Prostate gland (tissue), 2 donors: Measurements from ENCODE around the gene CCL26. TPM values are rescaled to one million over a fixed set of nuclear protein-coding genes. Genes with fewer than 3 reads are reported as not detected.
A peak's percentile ranks its signal among the peaks of the same experiment; 100 is the strongest.
"Not testable (repeated sequence)": the region's sequence is repeated elsewhere in the genome, so short reads cannot be mapped to it uniquely, and the experiment has no call there.

ENCODE experiments used
- DNase-seq: peaks from one replicate; pipeline ENCODE4 v3.0.0-alpha.2; 2019; ENCODE audit warnings: low spot score
- H3K27ac ChIP-seq, 2 donors: fragments of 200-600 bp; sonication (generic); 2 replicates each; pipeline ENCODE4 v1.5.1; 2017 to 2019
- H3K27me3 ChIP-seq: fragments of 200-600 bp; sonication (generic); replicated peaks from 2 replicates; pipeline ENCODE4 v1.5.1; 2019; ENCODE audit not compliant: insufficient read depth
- H3K36me3 ChIP-seq, 2 donors: fragments of 200-600 bp; sonication (generic); 1 replicate in 1 of 2; 2 replicates in 1 of 2; pipeline versions ENCODE4 v1.5.1 to v1.8.1; 2017 to 2019
- H3K4me1 ChIP-seq: fragments of 200-600 bp; sonication (generic); replicated peaks from 2 replicates; pipeline ENCODE4 v1.5.1; 2019
- H3K4me3 ChIP-seq, 2 donors: fragments of 200-600 bp; sonication (generic); 2 replicates each; pipeline ENCODE4 v1.5.1; 2017 to 2019
- H3K9me3 ChIP-seq: fragments of 200-600 bp; sonication (generic); 2 replicates; pipeline ENCODE4 v1.5.1; 2017
- POLR2A ChIP-seq: fragments of 450-650 bp; IDR thresholded peaks from one replicate; pipeline ENCODE4 v1.6.1; 2016; ENCODE audit warnings: antibody characterized with exemption, mild to moderate bottlenecking
- POLR2AphosphoS5 ChIP-seq: sonication (generic); formaldehyde crosslinking; IDR thresholded peaks from one replicate; pipeline ENCODE4 v1.6.1; 2017; ENCODE audit warnings: antibody characterized with exemption
- WGBS: methylation state at CpG from one replicate; pipeline ENCODE4 v1.1.5; 2018; 5-methylcytosine and 5-hydroxymethylcytosine counted together
- intact Hi-C: fragments of 100-400 bp; cut with DNase I; formaldehyde crosslinking; loops from one replicate; pipeline ENCODE4 v1.14.2; 2022
- total RNA-seq, 2 donors: library from RNA; depleted of rRNA; stranded (reverse); fragments of >200 nt; gene quantifications; one replicate each; pipeline ENCODE4 v1.1.0, GENCODE V29; 2016
- TF ChIP-seq, protein P1 (sequence below), 4 experiments: fragments of 200-600 bp in 2 of 4; fragments of 450-650 bp in 2 of 4; sonication (generic) in 2 of 4; IDR thresholded peaks; 1 replicate in 3 of 4; 2 replicates in 1 of 4; pipeline ENCODE4 v1.5.1; 2016 to 2019; ENCODE audit warnings: antibody characterized with exemption in 4 of 4, mild to moderate bottlenecking in 2 of 4, moderate library complexity in 2 of 4

Gene CCL26
- total RNA-seq, 2 donors from 2014 or later = not detected

DNA sequence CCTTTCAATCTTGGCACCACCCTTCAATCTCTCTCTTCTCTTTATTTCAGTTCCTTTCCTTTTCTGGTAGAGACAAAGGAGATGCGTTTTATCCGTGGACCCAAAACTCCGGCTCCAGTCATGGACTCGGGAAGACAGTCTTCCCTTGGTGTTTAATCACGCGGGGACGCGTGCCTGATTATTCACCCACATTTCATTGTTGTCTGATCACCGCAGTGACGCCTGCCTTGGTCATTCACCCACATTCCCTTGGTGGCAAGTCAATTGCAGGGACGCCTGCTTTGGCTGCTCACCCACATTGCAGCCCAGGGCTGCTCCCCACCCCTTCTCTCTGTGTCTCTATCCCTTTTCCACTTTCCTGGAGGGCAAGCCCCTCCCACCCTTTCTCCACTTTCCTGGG, 7.5 kb upstream of the CCL26 start:
- H3K27ac ChIP-seq, intact Hi-C loops, H3K27me3 ChIP-seq, H3K36me3 ChIP-seq, H3K4me1 ChIP-seq, H3K4me3 ChIP-seq, DNase-seq, H3K9me3 ChIP-seq: not testable (repeated sequence)
- WGBS = 56% methylated on average over 11 of the region's 11 CpGs

DNA sequence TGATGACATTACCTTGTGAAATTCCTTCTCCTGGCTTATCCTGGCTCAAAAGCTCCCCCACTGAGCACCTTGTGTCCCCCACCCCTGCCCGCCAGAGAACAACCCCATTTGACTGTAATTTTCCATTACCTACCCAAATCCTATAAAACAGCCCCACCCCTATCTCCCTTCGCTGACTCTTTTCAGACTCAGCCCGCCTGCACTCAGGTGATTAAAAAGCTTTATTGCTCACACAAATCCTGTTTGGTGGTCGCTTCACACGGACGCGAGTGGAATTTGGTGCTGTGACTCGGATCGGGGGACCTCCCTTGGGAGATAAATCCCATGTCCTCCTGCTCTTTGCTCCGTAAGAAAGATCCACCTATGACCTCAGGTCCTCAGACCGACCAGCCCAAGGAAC, 7.0 kb upstream of the CCL26 start:
- intact Hi-C loops = not testable (repeated sequence)

DNA sequence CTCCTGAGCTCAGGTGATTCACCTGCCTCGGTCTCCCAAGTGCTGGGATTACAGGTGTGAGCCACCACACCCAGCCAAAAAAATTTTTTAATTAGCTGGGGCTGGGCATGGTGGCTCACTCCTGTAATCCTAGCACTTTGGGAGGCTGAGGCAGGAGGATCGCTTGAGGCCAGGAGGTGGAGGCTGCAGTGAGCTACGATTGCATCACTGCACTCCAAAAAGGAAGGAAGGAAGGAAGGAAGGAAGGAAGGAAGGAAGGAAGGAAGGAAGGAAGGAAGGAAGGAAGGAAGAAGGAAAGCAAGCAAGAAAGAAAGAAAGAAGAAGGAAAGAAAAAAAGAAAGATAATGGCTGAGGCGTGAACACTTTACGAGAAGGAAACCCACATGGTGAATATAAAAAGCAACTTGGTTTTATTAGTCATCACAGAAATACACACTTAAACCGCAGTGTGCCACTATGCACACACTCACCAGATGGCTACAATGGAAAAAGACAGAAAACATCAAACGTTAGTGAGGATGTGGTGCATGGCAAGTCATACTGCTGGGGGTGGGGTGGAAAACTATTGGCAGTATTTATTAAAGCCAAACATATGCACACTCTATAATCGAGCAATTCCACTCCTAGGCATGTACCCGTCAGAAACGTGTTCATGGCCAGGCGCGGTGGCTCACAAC, 4.4 kb upstream of the CCL26 start:
- H3K27ac ChIP-seq = no peak overlapping the region
- TF ChIP-seq, protein P1, sequence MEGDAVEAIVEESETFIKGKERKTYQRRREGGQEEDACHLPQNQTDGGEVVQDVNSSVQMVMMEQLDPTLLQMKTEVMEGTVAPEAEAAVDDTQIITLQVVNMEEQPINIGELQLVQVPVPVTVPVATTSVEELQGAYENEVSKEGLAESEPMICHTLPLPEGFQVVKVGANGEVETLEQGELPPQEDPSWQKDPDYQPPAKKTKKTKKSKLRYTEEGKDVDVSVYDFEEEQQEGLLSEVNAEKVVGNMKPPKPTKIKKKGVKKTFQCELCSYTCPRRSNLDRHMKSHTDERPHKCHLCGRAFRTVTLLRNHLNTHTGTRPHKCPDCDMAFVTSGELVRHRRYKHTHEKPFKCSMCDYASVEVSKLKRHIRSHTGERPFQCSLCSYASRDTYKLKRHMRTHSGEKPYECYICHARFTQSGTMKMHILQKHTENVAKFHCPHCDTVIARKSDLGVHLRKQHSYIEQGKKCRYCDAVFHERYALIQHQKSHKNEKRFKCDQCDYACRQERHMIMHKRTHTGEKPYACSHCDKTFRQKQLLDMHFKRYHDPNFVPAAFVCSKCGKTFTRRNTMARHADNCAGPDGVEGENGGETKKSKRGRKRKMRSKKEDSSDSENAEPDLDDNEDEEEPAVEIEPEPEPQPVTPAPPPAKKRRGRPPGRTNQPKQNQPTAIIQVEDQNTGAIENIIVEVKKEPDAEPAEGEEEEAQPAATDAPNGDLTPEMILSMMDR (IDR thresholded peaks at IDR 0.05) = peak in 1 of 4 experiments; percentile 8
- TF ChIP-seq POLR2A = no peak
- H3K9me3 ChIP-seq = no peaks in the 10 kb centered on the region
- 58% methylated on average over 12 of the region's 12 CpGs for WGBS
- no peak overlapping the region for H3K4me3 ChIP-seq
- intact Hi-C loops = no loop called here
- H3K27me3 ChIP-seq = no peaks in the 10 kb centered on the region
- no peaks in the 10 kb centered on the region for H3K36me3 ChIP-seq
- H3K4me1 ChIP-seq = no peaks in the 10 kb centered on the region
- DNase-seq = no peak

More for the DNA sequence above, 7.0 kb upstream of the CCL26 start:
- H3K36me3 ChIP-seq, H3K4me1 ChIP-seq, H3K27ac ChIP-seq, H3K9me3 ChIP-seq, H3K27me3 ChIP-seq, H3K4me3 ChIP-seq, DNase-seq: not testable (repeated sequence)
- 43% methylated on average over 11 of the region's 11 CpGs for WGBS

DNA sequence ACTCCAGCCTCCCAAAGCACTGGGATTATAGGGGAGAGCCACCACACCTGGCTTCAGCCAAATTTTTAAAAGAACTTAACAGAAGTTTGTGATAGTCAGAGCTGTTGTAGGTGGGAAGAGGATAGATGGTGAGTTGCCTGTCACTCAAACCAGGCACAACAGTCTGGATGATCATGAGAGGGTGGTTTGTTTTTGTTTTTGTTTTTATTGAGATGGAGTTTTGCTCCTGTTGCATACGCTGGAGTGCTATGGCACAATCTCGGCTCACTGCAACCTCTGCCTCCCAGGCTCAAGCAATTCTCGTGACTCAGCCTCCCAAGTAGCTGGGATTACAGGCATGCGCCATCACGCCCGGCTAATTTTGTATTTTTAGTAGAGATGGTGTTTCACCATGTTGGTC, 1.9 kb upstream of the CCL26 start:
- intact Hi-C loops = not testable (repeated sequence)
- WGBS = 93% methylated on average over 6 of the region's 6 CpGs

DNA sequence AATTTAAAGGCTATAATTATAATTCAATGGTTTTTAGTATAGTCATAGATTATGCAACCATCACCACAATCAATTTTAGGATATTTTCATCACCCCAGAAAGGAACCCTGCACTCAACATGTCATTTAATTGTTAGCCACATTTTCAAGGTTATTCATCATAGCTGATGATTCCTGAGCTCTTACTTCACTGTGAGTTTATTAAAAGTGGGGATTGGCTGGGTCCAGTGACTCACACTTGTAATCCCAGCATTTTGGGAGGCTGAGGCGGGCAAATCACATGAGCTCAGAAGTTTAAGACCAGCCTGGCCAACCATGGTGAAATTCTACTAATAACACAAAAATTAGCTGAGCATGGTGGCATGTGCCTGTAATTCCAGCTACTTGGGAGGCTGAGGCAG, 787 bp downstream of the CCL26 start:
- no peak for DNase-seq
- H3K4me3 ChIP-seq = no peak overlapping the region
- H3K4me1 ChIP-seq = no peaks in the 10 kb centered on the region
- no peak overlapping the region for H3K27ac ChIP-seq
- no peaks in the 10 kb centered on the region for H3K9me3 ChIP-seq
- intact Hi-C loops = no loop called here
- no peaks in the 10 kb centered on the region for H3K27me3 ChIP-seq
- H3K36me3 ChIP-seq = no peaks in the 10 kb centered on the region
- TF ChIP-seq POLR2A = no peak
- TF ChIP-seq, protein P1 (IDR thresholded peaks at IDR 0.05) = no peak
- TF ChIP-seq POLR2AphosphoS5 = no peak
- 100% methylated on average over 1 of the region's 1 CpG for WGBS

More for the DNA sequence above, 1.9 kb upstream of the CCL26 start:
- not testable (repeated sequence) for H3K9me3 ChIP-seq, H3K4me3 ChIP-seq, DNase-seq, H3K4me1 ChIP-seq, H3K36me3 ChIP-seq, H3K27me3 ChIP-seq, H3K27ac ChIP-seq

DNA sequence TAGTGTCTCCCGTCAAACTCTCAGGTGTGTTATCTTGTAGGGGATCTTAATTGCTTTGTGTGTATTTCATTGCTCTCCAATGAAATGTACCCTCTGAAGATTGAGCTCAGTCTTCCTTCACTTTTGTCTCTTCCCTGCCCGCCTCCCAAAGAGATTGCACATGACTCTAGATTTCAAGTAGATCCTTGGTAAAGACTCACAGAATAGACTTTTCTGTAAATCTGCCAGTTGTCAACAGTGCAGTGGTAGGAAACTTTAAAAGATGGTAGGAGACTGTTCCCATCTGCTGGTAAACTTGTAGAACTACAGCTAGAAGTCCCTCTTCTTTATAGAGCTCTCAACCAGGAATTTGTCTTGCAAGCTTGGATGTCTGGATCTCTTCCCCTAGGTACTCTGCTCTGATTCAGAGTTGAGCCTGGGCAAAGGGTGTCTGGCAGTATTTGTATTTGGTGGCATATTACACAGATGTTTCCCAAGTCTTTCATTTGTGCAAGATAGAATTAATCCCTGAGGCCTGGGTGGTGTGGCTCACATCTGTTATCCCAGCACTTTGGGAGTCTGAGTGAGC, 9.6 kb downstream of the CCL26 start:
- WGBS = 2% methylated on average over 2 of the region's 2 CpGs

DNA sequence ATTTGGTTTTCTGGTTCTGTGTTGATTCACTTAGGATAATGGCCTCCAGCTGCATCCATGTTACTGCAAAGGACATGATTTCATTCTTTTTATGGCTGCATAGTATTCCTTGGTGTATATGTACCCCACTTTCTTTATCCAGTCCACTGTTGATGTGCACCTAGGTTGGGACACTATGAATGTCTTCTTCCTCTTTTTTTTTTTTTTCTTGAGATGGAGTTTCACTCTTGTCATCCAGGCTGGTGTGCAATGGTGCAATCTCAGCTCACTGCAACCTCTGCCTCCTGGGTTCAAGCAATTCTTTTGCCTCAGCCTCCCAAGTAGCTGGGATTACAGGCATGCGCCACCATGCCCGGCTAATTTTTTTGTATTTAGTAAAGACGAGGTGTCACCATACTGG, 10.2 kb downstream of the CCL26 start:
- H3K9me3 ChIP-seq, H3K27ac ChIP-seq, H3K27me3 ChIP-seq, intact Hi-C loops, DNase-seq, H3K4me1 ChIP-seq, H3K4me3 ChIP-seq, H3K36me3 ChIP-seq: not testable (repeated sequence)
- WGBS = 53% methylated on average over 3 of the region's 3 CpGs

More for the DNA sequence above, 9.6 kb downstream of the CCL26 start:
- no peak for TF ChIP-seq POLR2A
- peak; percentile 39 for TF ChIP-seq POLR2AphosphoS5
- TF ChIP-seq, protein P1 (IDR thresholded peaks at IDR 0.05) = peak in 3 of 4 experiments; percentile 44 to 78 (median 65)
- no peak overlapping the region for H3K4me3 ChIP-seq
- no peaks in the 10 kb centered on the region for H3K36me3 ChIP-seq
- no peak overlapping the region for H3K27ac ChIP-seq
- H3K4me1 ChIP-seq = no peaks in the 10 kb centered on the region
- no peak for DNase-seq
- intact Hi-C loops = no loop called here
- H3K9me3 ChIP-seq = no peaks in the 10 kb centered on the region
- no peaks in the 10 kb centered on the region for H3K27me3 ChIP-seq
